Activated T-cell treated with anti-CD3 and anti-CD28 coated beads, Interleukin-2, amount 50 U/mL, for 72 hours (primary cell): ENCODE results near the gene ATOSA. TPM values are rescaled to one million over a fixed set of nuclear protein-coding genes. Genes with fewer than 3 reads are reported as not detected.
A peak's percentile ranks its signal among the peaks of the same experiment; 100 is the strongest.

Experiments
- ATAC-seq, 2 donors: fragments of 150-1000 bp; cut with Tn5 transposase; replicated peaks in 1 of 2; 2 replicates each; pipeline ENCODE4 v1.10.0; 2021; ENCODE audit warnings: moderate library complexity in 2 of 2, mild to moderate bottlenecking in 1 of 2
- DNase-seq, 2 donors: peaks; one replicate each; pipeline ENCODE4 v3.0.0; 2021 to 2022; ENCODE audit warnings: mixed read lengths in 1 of 2
- H3K27ac Mint-ChIP-seq: one replicate; pipeline ENCODE4 v1.8.0; 2022; ENCODE audit warnings: mild to moderate bottlenecking, moderate library complexity, mixed read lengths
- H3K27me3 Mint-ChIP-seq: one replicate; pipeline ENCODE4 v1.8.0; 2022; ENCODE audit warnings: low read depth, mixed read lengths
- H3K36me3 Mint-ChIP-seq, 2 donors: one replicate each; pipeline ENCODE4 v1.8.0; 2022; ENCODE audit warnings: mixed read lengths in 2 of 2, mild to moderate bottlenecking in 1 of 2; ENCODE audit not compliant: insufficient read depth in 2 of 2
- H3K4me1 Mint-ChIP-seq: one replicate; pipeline ENCODE4 v1.8.0; 2022; ENCODE audit warnings: low read depth, mixed read lengths
- H3K4me3 Mint-ChIP-seq, 2 donors: one replicate each; pipeline ENCODE4 v1.8.0; 2022; ENCODE audit warnings: mild to moderate bottlenecking in 2 of 2, mixed read lengths in 2 of 2, moderate library complexity in 2 of 2
- H3K9me3 Mint-ChIP-seq, 2 donors: one replicate each; pipeline ENCODE4 v1.8.0; 2022; ENCODE audit warnings: mixed read lengths in 2 of 2
- total RNA-seq, 2 donors: library from RNA; stranded (reverse); gene quantifications; one replicate each; pipeline ENCODE4 v1.2.3, GENCODE V29; 2022

Gene ATOSA
- total RNA-seq, 2 donors from 2014 or later, result 37.2 to 41.7 TPM

DNA sequence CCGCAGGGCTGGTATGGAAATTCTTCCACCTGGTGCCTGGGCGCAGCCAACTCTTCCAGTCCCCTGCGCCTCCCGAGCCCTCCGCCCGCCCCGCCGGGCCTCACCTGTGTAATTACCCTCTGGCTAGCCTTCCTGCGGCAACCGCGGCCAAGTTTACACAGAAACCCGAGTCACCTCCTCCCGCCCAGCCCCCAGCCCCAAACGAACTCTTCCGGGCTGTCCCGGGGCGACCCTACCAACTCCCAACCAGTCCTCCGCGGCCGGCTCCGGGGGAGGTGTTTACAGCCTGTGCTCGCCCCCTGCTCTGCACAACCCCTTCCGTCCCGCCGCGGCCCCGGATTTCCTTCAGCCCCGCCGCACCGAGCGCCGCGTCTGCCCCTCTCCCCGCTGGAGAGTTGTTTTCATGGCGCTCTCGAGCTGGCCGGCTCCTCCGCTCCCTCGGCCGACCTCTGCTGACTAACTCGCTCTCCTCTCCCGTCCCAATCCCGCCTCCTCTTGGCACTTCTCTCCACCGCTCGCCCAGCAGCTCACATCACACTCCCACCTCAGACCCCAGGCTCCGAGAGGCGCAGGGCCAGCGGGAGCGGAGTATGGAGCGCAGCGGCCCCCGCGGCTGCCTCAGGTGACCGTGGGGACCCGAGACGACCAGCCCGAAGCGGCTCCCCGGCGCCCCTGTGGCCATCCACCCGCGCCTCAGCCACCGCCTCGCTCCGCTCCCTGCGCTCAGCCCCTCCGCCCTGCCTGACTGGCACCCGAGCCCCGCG lies 538 bp downstream of the ATOSA start:
- Mint-ChIP-seq H3K27me3 (no peaks in the 10 kb centered on the region), H3K36me3 (peaks cover 8 to 15% of the 10 kb centered on the region in 2 donors), H3K4me3 (peak overlapping the region; percentile 94 to 100), H3K9me3 (no peaks in the 10 kb centered on the region), H3K4me1 (peaks cover 40% of the 10 kb centered on the region), H3K27ac (peak overlapping the region; percentile 98)
- DNase-seq (peak; percentile 72 to 75), ATAC-seq (peak; percentile 65 to 66)

DNA sequence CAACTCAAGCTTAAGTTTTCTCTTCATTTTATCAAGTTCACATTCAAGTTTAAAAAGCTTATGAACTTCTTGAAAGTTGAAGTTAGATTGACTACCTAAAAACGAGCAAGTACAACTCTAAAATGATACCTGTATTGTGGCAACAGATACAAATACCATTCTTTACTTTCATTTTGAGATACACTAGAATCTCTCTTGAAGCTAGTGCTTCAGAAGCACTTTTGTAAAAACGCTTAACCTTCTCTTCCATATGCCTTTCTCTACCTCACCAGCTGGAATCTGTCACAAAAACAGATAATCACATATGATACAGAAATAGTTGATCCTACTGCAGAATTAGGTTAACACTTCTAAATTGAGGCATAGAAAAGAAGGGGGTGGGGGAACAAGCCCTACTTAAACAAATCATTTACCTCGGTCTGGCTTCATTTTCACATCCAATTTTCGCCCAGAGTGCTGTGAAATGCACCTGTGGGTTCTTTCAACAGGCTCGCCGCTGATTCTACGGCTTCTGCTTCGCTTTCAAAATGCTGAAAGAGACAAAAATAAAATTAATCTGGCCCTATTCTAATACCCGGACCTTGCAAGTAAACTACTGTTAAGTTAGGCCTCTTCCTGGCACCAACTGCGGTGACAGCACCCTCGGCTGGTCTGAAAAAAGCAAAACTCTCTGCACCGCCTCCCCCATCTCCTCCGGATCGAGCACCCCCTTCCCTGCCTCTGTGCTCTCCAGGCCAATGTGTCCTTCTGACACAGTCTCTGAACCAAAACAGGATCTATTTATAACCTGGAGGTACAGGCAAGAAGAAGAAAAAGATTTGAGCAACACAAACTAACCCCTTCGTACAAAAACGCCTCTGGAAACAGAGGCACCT lies 1.4 kb downstream of the ATOSA start:
- ATAC-seq (peak; percentile 51 to 53), DNase-seq (peak; percentile 68)
- Mint-ChIP-seq H3K9me3 (no peaks in the 10 kb centered on the region), H3K27ac (peak overlapping the region; percentile 98), H3K4me3 (peak overlapping the region; percentile 94 to 100), H3K36me3 (peaks cover 8 to 15% of the 10 kb centered on the region in 2 donors), H3K4me1 (peaks cover 44% of the 10 kb centered on the region), H3K27me3 (no peaks in the 10 kb centered on the region)

DNA sequence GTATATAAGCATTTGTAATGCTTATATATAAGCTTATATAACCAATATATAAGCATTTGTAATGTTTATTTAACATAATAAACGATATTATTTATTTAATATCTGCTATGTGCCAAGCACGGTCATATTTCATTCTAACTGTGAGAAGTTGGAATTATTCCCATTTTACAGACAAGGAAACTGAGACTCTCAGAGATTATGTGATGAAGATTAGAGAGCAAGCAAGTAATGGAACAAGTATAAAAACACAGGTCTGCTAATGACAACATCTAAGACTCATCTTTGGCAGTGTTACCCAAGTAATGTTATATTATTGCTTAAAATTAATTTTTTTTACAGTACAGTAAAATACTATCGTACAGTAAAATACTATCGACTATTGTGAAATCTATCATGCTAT lies 4.4 kb downstream of the ATOSA start:
- Mint-ChIP-seq H3K4me1 (peaks cover 38% of the 10 kb centered on the region), H3K4me3 (no peak overlapping the region), H3K27me3 (no peaks in the 10 kb centered on the region), H3K36me3 (peaks cover 8 to 24% of the 10 kb centered on the region in 2 donors), H3K9me3 (no peaks in the 10 kb centered on the region), H3K27ac (no peak overlapping the region)
- DNase-seq (no peak), ATAC-seq (no peak)

DNA sequence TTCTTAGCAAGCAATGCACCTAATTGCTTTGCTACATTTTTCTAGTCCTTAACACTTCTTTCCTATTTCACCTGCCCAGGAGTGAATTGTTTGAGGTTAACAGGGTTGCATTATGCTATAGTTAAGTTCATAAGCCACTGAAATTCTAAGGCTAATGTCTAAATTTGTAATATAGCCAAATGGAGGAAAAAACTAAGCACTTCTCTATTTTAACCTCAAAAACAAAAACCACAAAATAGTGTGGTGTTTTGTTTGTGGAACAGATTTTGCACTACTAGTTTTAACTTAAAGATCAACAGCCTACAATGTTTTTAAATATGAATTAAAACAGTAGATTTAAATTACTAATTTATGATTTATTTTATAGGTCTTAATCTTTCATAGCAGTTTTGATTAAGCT lies 5.5 kb downstream of the ATOSA start:
- DNase-seq (no peak), ATAC-seq (no peak)
- Mint-ChIP-seq H3K36me3 (peaks cover 6 to 23% of the 10 kb centered on the region in 2 donors), H3K27ac (peak overlapping the region; percentile 57), H3K4me3 (peak overlapping the region in 1 of 2 donors; percentile 68), H3K27me3 (no peaks in the 10 kb centered on the region), H3K4me1 (peaks cover 41% of the 10 kb centered on the region), H3K9me3 (no peaks in the 10 kb centered on the region)

DNA sequence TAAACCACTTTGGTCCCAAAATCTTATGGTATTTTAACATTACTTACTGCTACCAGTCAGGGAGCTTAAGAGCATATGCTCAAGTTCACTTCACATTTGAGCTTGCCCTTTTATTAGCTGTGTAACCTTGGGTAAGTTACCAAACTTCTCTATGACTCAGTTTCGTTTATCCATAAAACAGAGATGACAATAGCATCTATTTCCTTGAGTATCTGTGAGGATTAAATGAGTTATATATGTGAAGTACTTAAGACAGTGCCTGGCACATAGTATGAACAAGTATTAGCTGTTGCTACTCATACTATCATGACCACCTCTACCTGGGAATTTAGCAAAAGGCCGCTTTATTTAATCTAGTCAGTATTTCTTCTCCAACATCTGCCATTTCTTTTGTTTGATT lies 5.9 kb downstream of the ATOSA start:
- H3K36me3 Mint-ChIP-seq, result peaks cover 4 to 21% of the 10 kb centered on the region in 2 donors
- DNase-seq (no peak), ATAC-seq (no peak)
- H3K4me1 Mint-ChIP-seq, result peaks cover 41% of the 10 kb centered on the region
- H3K27me3 Mint-ChIP-seq, result no peaks in the 10 kb centered on the region
- peak overlapping the region in 1 of 2 donors; percentile 68 for H3K4me3 Mint-ChIP-seq
- H3K27ac Mint-ChIP-seq, result peak overlapping the region; percentile 82
- no peaks in the 10 kb centered on the region for H3K9me3 Mint-ChIP-seq

DNA sequence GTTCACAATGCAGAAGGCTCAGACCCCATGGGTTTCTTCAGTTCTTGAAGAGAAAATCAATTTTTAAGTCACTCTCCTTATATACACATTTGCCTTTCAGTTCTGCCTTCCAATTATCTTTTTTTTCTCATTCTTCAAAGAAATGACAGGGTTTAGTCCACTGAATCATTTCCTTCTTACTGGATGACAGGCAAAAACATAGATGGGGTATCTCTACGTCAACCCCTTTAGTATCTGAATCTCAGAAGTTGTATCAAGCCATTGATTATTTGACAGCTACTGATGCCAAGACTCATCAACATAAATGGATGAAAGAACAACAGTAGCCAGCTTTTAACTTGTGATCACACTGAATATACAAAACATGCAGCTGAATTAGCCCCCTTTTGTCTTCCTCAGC lies 6.5 kb downstream of the ATOSA start:
- H3K4me1 Mint-ChIP-seq, result peaks cover 46% of the 10 kb centered on the region
- H3K36me3 Mint-ChIP-seq, result peaks cover 8 to 27% of the 10 kb centered on the region in 2 donors
- no peaks in the 10 kb centered on the region for H3K27me3 Mint-ChIP-seq
- DNase-seq, result no peak
- peak; percentile 45 to 75 for ATAC-seq
- H3K9me3 Mint-ChIP-seq, result no peaks in the 10 kb centered on the region
- H3K27ac Mint-ChIP-seq, result peak overlapping the region; percentile 82
- peak overlapping the region in 1 of 2 donors; percentile 68 for H3K4me3 Mint-ChIP-seq

DNA sequence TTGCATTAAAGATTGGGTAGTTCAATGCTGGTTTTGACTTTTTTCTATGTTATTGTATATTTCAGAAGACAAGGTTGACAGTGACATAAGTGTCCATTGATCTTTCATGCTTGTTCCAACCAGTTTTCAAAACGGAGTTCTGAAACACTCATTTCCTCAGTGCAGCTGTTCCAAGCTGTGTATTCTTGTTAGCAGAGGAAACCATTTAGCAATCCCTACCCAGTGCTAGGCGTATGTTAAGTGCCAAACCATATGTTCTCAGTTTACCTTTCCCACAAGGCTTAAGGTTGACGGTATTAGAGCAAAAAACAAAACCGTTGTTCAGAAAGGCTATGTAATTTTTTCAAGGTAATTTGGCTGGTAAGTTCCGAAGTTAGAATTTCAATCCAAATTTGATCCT lies 9.1 kb downstream of the ATOSA start:
- Mint-ChIP-seq H3K27me3 (no peaks in the 10 kb centered on the region), H3K4me1 (peaks cover 30% of the 10 kb centered on the region), H3K9me3 (no peaks in the 10 kb centered on the region), H3K36me3 (peaks cover 7 to 23% of the 10 kb centered on the region in 2 donors), H3K27ac (no peak overlapping the region), H3K4me3 (no peak overlapping the region)
- no peak for DNase-seq
- no peak for ATAC-seq

DNA sequence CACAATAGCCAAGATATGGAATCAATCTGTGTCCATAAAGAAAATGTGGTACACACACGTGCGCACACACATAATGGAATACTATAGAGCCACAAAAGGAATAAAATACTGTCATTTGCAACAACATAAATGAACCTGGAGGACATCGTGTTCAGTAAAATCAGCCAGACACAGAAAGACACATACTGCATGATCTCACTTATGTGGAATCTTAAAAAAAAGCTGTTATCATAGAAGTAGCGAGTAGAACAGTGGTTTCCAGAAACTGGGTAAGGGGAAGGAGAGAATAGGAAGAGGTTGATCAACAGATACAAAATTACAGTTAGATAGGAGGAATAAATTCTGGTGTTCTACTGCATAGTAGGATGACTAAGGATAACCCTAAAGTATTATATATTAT lies 11.1 kb downstream of the ATOSA start:
- DNase-seq (no peak), ATAC-seq (no peak)
- H3K9me3 Mint-ChIP-seq, result no peaks in the 10 kb centered on the region
- peaks cover 7 to 25% of the 10 kb centered on the region in 2 donors for H3K36me3 Mint-ChIP-seq
- no peak overlapping the region for H3K4me3 Mint-ChIP-seq
- H3K4me1 Mint-ChIP-seq, result peaks cover 25% of the 10 kb centered on the region
- no peak overlapping the region for H3K27ac Mint-ChIP-seq
- no peaks in the 10 kb centered on the region for H3K27me3 Mint-ChIP-seq

DNA sequence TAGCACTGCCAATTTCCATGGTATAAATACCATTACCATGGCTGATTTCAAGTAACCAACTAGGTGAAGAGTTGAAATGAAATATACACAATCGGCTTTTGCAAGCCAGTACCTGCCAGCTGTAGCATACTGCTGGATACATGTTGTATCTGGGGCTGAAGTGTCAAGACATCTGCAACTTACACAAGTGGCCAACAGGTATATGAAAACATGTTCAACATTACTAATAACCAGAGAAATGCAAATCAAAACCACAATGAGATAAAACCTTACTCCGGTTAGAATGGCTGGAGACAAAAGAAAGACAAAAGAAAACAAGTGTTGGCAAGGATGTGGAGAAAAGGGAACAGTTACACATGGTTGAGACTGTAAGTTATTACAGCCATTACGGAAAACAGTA lies 11.6 kb downstream of the ATOSA start:
- H3K27me3 Mint-ChIP-seq, result no peaks in the 10 kb centered on the region
- peaks cover 7 to 27% of the 10 kb centered on the region in 2 donors for H3K36me3 Mint-ChIP-seq
- H3K9me3 Mint-ChIP-seq, result no peaks in the 10 kb centered on the region
- ATAC-seq (peak in 1 of 2 donors; percentile 15), DNase-seq (no peak)
- H3K27ac Mint-ChIP-seq, result no peak overlapping the region
- peaks cover 22% of the 10 kb centered on the region for H3K4me1 Mint-ChIP-seq
- H3K4me3 Mint-ChIP-seq, result no peak overlapping the region

DNA sequence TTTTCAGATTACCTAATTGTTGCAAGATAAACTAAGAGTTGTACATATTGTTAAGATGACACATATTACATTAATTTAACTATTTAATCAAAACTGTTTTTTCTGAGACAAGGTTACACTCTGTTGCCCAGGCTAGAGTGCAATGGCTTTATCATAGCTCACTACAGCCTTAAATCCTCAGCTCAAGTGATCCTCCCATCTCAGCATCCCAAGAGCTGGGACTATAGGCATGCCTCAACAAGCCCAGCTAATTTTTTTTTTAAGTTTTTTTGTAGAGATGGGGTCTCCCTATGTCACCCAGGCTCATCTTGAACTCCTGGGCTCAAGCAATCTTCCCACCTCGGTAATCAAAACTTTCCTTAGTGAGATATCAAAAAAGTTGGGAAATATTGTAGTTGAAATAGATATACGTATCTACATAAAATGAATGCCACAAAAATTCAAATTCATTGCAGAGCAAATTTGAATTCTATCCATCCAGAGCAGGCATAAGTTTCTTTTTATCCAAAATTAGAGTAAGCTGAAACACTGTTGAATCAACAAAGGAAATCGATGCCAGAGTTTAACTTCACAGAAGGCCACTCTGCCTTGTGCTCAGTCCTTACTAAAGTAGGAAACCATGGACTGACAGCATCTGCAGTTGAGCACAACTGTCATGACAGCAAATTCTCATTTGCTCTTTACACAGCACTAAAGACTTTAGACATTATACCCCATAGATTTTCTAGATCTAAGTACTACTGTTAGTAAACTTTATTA lies 15.5 kb downstream of the ATOSA start:
- Mint-ChIP-seq H3K36me3 (peaks cover 11 to 23% of the 10 kb centered on the region in 2 donors), H3K4me3 (no peak overlapping the region), H3K9me3 (no peaks in the 10 kb centered on the region), H3K4me1 (peaks cover 44% of the 10 kb centered on the region), H3K27me3 (no peaks in the 10 kb centered on the region), H3K27ac (peak overlapping the region; percentile 20)
- ATAC-seq (no peak), DNase-seq (no peak)

DNA sequence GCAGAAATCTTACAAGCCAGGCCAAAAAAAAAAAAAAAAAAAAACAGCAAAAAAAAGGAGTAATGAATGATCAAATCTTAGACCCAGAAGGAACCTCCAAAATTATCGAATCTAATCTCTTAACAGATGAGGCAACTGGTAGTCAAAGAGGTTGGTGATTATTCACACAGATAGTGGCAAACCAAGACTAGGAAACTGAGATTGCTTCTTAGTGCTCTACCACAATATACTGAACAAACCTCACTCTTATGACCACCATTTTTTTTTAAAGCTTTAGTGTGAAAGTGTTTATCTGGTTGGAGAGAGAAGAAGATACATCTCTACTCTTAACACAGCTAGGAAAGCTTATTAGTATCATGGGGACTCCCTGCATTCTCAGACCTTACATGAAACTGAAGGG lies 17.3 kb downstream of the ATOSA start:
- Mint-ChIP-seq H3K27ac (peak overlapping the region; percentile 54), H3K4me1 (peaks cover 43% of the 10 kb centered on the region), H3K27me3 (no peaks in the 10 kb centered on the region), H3K4me3 (peak overlapping the region in 1 of 2 donors; percentile 58), H3K36me3 (peaks cover 5 to 19% of the 10 kb centered on the region in 2 donors), H3K9me3 (no peaks in the 10 kb centered on the region)
- DNase-seq, result no peak
- peak; percentile 53 to 61 for ATAC-seq

DNA sequence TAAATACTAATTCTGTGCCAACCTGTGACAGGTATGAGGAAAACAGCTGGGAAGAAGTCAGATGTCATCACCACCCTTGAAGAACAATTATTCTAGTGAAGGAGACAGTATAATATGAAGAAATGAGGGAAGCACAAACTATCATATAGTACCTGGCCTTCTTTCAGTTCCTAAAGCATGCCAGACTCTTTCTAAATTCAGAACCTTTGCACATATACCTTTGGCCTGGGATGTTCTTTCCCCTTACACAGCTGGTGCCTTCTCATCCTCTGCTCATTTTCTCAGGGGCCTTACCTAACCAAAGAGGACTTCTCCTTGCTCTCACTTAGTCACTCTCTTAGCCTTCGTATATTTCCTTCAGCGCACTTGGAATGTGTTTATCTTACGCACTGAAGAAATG lies 19.0 kb downstream of the ATOSA start:
- no peak for ATAC-seq
- Mint-ChIP-seq H3K9me3 (no peaks in the 10 kb centered on the region), H3K4me1 (peaks cover 43% of the 10 kb centered on the region), H3K27me3 (no peaks in the 10 kb centered on the region), H3K36me3 (peaks cover 4 to 13% of the 10 kb centered on the region in 2 donors), H3K27ac (no peak overlapping the region), H3K4me3 (no peak overlapping the region)
- DNase-seq, result no peak
